Activated naive CD4-positive, alpha-beta T cell treated with anti-CD3 and anti-CD28 coated beads, Interleukin-2, amount 10 ng/mL, durations not matched to agents 7 days and 5 days (primary cell): ENCODE results near the gene PROP1.
"Not testable (repeated sequence)": the region's sequence is repeated elsewhere in the genome, so short reads cannot be mapped to it uniquely, and the experiment has no call there.

Experiments used
- CTCF ChIA-PET: fragments of 350-600 bp; sonication (Branson Sonifier 250); formaldehyde crosslinking; loops from one replicate; lab custom pipeline; 2021; ENCODE audit warnings: antibody characterized with exemption; lab: Charles Lee
- DNase-seq: peaks from one replicate; pipeline ENCODE4 v3.0.0-alpha.2; 2020
- H3K27ac Mint-ChIP-seq: one replicate; pipeline ENCODE4 v1.8.0; 2021; ENCODE audit warnings: mild to moderate bottlenecking, moderate library complexity, mixed read lengths
- H3K27me3 Mint-ChIP-seq: one replicate; pipeline ENCODE4 v1.8.0; 2021; ENCODE audit warnings: mild to moderate bottlenecking, mixed read lengths
- H3K36me3 Mint-ChIP-seq: one replicate; pipeline ENCODE4 v1.8.0; 2021; ENCODE audit warnings: mixed read lengths
- H3K4me1 Mint-ChIP-seq: one replicate; pipeline ENCODE4 v1.8.0; 2021; ENCODE audit warnings: mixed read lengths
- H3K4me3 Mint-ChIP-seq: one replicate; pipeline ENCODE4 v1.8.0; 2021; ENCODE audit warnings: mild to moderate bottlenecking, moderate library complexity, mixed read lengths
- H3K9me3 Mint-ChIP-seq: one replicate; pipeline ENCODE4 v1.8.0; 2021; ENCODE audit warnings: mixed read lengths

PROP1 gene

GRCh38 chr5:177968661-177969211 lies 27.3 kb downstream of the PROP1 start:
- H3K4me3 Mint-ChIP-seq, result no peak overlapping the region
- no peak for DNase-seq
- H3K36me3 Mint-ChIP-seq, result no peaks in the 10 kb centered on the region
- CTCF ChIA-PET, result interaction anchor here (0.7 kb wide), 1 partner anchor 1308 kb away, joined by 3 read pairs; no protein-coding TSS in a partner anchor
- no peaks in the 10 kb centered on the region for H3K9me3 Mint-ChIP-seq
- H3K27me3 Mint-ChIP-seq, result peaks cover 7% of the 10 kb centered on the region
- H3K27ac Mint-ChIP-seq, result no peak overlapping the region
- H3K4me1 Mint-ChIP-seq, result no peaks in the 10 kb centered on the region

- CTCF ChIA-PET, result no interaction called here
Measured at GRCh38 chr5:177967221-177967887, 28.7 kb downstream of the PROP1 start.

GRCh38 chr5:177966839-177967166 lies 29.2 kb downstream of the PROP1 start:
- no peaks in the 10 kb centered on the region for H3K36me3 Mint-ChIP-seq
- no peaks in the 10 kb centered on the region for H3K9me3 Mint-ChIP-seq
- H3K27ac Mint-ChIP-seq, result no peak overlapping the region
- H3K4me1 Mint-ChIP-seq, result no peaks in the 10 kb centered on the region
- DNase-seq, result no peak
- peaks cover under 1% of the 10 kb centered on the region for H3K27me3 Mint-ChIP-seq
- CTCF ChIA-PET, result no interaction called here
- no peak overlapping the region for H3K4me3 Mint-ChIP-seq

More at GRCh38 chr5:177967221-177967887, 28.7 kb downstream of the PROP1 start:
- Mint-ChIP-seq H3K27ac (no peak overlapping the region), H3K4me3 (no peak overlapping the region), H3K36me3 (no peaks in the 10 kb centered on the region), H3K27me3 (peaks cover 4% of the 10 kb centered on the region), H3K4me1 (no peaks in the 10 kb centered on the region), H3K9me3 (no peaks in the 10 kb centered on the region)
- no peak for DNase-seq

GRCh38 chr5:177966009-177966838 lies 29.8 kb downstream of the PROP1 start:
- Mint-ChIP-seq H3K27me3 (no peaks in the 10 kb centered on the region), H3K27ac (no peak overlapping the region), H3K9me3 (peaks cover under 1% of the 10 kb centered on the region), H3K4me1 (no peaks in the 10 kb centered on the region), H3K36me3 (no peaks in the 10 kb centered on the region), H3K4me3 (no peak overlapping the region)
- no peak for DNase-seq
- CTCF ChIA-PET, result no interaction called here

GRCh38 chr5:177964471-177964870 lies 31.6 kb downstream of the PROP1 start:
- Mint-ChIP-seq H3K36me3 (peaks cover 8% of the 10 kb centered on the region), H3K4me1 (no peaks in the 10 kb centered on the region), H3K27ac (no peak overlapping the region), H3K4me3 (no peak overlapping the region), H3K9me3 (peaks cover 10% of the 10 kb centered on the region), H3K27me3 (no peaks in the 10 kb centered on the region)
- CTCF ChIA-PET, result no interaction called here
- DNase-seq, result no peak

GRCh38 chr5:177963966-177964365 lies 32.1 kb downstream of the PROP1 start:
- Mint-ChIP-seq H3K4me1 (no peaks in the 10 kb centered on the region), H3K4me3 (no peak overlapping the region), H3K9me3 (peaks cover 10% of the 10 kb centered on the region), H3K36me3 (peaks cover 8% of the 10 kb centered on the region), H3K27ac (no peak overlapping the region), H3K27me3 (no peaks in the 10 kb centered on the region)
- DNase-seq, result no peak
- CTCF ChIA-PET, result no interaction called here

GRCh38 chr5:177959315-177959714 lies 36.7 kb downstream of the PROP1 start:
- no peak overlapping the region for H3K4me3 Mint-ChIP-seq
- H3K4me1 Mint-ChIP-seq, result no peaks in the 10 kb centered on the region
- no peak for DNase-seq
- CTCF ChIA-PET, result no interaction called here
- H3K27me3 Mint-ChIP-seq, result no peaks in the 10 kb centered on the region
- peaks cover 10% of the 10 kb centered on the region for H3K9me3 Mint-ChIP-seq
- no peak overlapping the region for H3K27ac Mint-ChIP-seq
- H3K36me3 Mint-ChIP-seq, result peaks cover 8% of the 10 kb centered on the region

- H3K9me3 Mint-ChIP-seq, result peaks cover 10% of the 10 kb centered on the region
- H3K27me3 Mint-ChIP-seq, result no peaks in the 10 kb centered on the region
- CTCF ChIA-PET, result no interaction called here
- H3K27ac Mint-ChIP-seq, result no peak overlapping the region
- peaks cover 8% of the 10 kb centered on the region for H3K36me3 Mint-ChIP-seq
- no peak for DNase-seq
- H3K4me3 Mint-ChIP-seq, result no peak overlapping the region
- H3K4me1 Mint-ChIP-seq, result no peaks in the 10 kb centered on the region
Measured at GRCh38 chr5:177958696-177959095, 37.3 kb downstream of the PROP1 start.

- Mint-ChIP-seq H3K4me1 (no peaks in the 10 kb centered on the region), H3K9me3 (peaks cover 10% of the 10 kb centered on the region), H3K36me3 (peaks cover 8% of the 10 kb centered on the region), H3K4me3 (no peak overlapping the region), H3K27ac (no peak overlapping the region), H3K27me3 (no peaks in the 10 kb centered on the region)
- DNase-seq, result no peak
- CTCF ChIA-PET, result no interaction called here
Measured at GRCh38 chr5:177957241-177957640, 38.8 kb downstream of the PROP1 start.

GRCh38 chr5:177953101-177953500 lies 42.9 kb downstream of the PROP1 start:
- H3K36me3 Mint-ChIP-seq, CTCF ChIA-PET, H3K27ac Mint-ChIP-seq, DNase-seq, H3K9me3 Mint-ChIP-seq, H3K4me1 Mint-ChIP-seq, H3K27me3 Mint-ChIP-seq, H3K4me3 Mint-ChIP-seq: not testable (repeated sequence)

- H3K4me3 Mint-ChIP-seq, H3K27ac Mint-ChIP-seq, H3K36me3 Mint-ChIP-seq, CTCF ChIA-PET, H3K4me1 Mint-ChIP-seq, DNase-seq, H3K27me3 Mint-ChIP-seq, H3K9me3 Mint-ChIP-seq: not testable (repeated sequence)
Measured at GRCh38 chr5:177949656-177950055, 46.4 kb downstream of the PROP1 start.

- H3K4me3 Mint-ChIP-seq, H3K36me3 Mint-ChIP-seq, DNase-seq, H3K9me3 Mint-ChIP-seq, H3K4me1 Mint-ChIP-seq, H3K27ac Mint-ChIP-seq, H3K27me3 Mint-ChIP-seq, CTCF ChIA-PET: not testable (repeated sequence)
Measured at GRCh38 chr5:177949065-177949464, 47.0 kb downstream of the PROP1 start.

GRCh38 chr5:177947912-177948311 lies 48.1 kb downstream of the PROP1 start:
- H3K4me1 Mint-ChIP-seq, result peaks cover 13% of the 10 kb centered on the region
- H3K27ac Mint-ChIP-seq, H3K36me3 Mint-ChIP-seq, H3K4me3 Mint-ChIP-seq, H3K27me3 Mint-ChIP-seq, H3K9me3 Mint-ChIP-seq, DNase-seq, CTCF ChIA-PET: not testable (repeated sequence)

GRCh38 chr5:177945601-177946283 lies 50.3 kb downstream of the PROP1 start:
- H3K36me3 Mint-ChIP-seq, H3K27me3 Mint-ChIP-seq, H3K4me3 Mint-ChIP-seq, H3K9me3 Mint-ChIP-seq, H3K27ac Mint-ChIP-seq, CTCF ChIA-PET: not testable (repeated sequence)
- DNase-seq, result peak; percentile 36
- peaks cover 20% of the 10 kb centered on the region for H3K4me1 Mint-ChIP-seq
